Activated CD4-positive, alpha-beta memory T cell treated with anti-CD3 and anti-CD28 coated beads, Interleukin-2, amount 10 ng/mL, durations not matched to agents 7 days and 5 days (primary cell): ENCODE measurements around the gene XYLT1. TPM values are rescaled to one million over a fixed set of nuclear protein-coding genes. Genes with fewer than 3 reads are reported as not detected.

Experiments
- CTCF ChIA-PET: fragments of 350-600 bp; sonication (Branson Sonifier 250); formaldehyde crosslinking; loops from one replicate; lab custom pipeline; 2021; ENCODE audit warnings: antibody characterized with exemption, inconsistent platforms; lab: Charles Lee
- POLR2A ChIA-PET: fragments of 350-600 bp; sonication (Branson Sonifier 250); formaldehyde crosslinking; loops from one replicate; lab custom pipeline; 2021; ENCODE audit warnings: antibody characterized with exemption; lab: Charles Lee
- DNase-seq: peaks from one replicate; pipeline ENCODE4 v3.0.0-alpha.2; 2020
- H3K27ac Mint-ChIP-seq: one replicate; pipeline ENCODE4 v1.8.0; 2021; ENCODE audit warnings: mild to moderate bottlenecking, mixed read lengths
- H3K27me3 Mint-ChIP-seq: one replicate; pipeline ENCODE4 v1.8.0; 2021; ENCODE audit warnings: mixed read lengths
- H3K36me3 Mint-ChIP-seq: one replicate; pipeline ENCODE4 v1.8.0; 2021; ENCODE audit warnings: low read depth, mixed read lengths
- H3K4me1 Mint-ChIP-seq: one replicate; pipeline ENCODE4 v1.8.0; 2021; ENCODE audit warnings: mixed read lengths
- H3K4me3 Mint-ChIP-seq: one replicate; pipeline ENCODE4 v1.8.0; 2021; ENCODE audit warnings: mild to moderate bottlenecking, mixed read lengths
- H3K9me3 Mint-ChIP-seq: one replicate; pipeline ENCODE4 v1.8.0; 2021; ENCODE audit warnings: mixed read lengths
- total RNA-seq, 2 experiments: library from RNA; stranded (reverse); gene quantifications; one replicate each; pipeline ENCODE4 v1.2.3, GENCODE V29; 2021

Gene XYLT1
- total RNA-seq, 2 experiments from 2014 or later: 30.2 to 34.9 TPM

GRCh38 chr16:17159617-17160016, 311.1 kb downstream of the XYLT1 start:
- Mint-ChIP-seq H3K9me3 (no peaks in the 10 kb centered on the region), H3K36me3 (peaks cover 9% of the 10 kb centered on the region), H3K27me3 (no peaks in the 10 kb centered on the region), H3K4me1 (peaks cover 1% of the 10 kb centered on the region), H3K27ac (no peak overlapping the region), H3K4me3 (no peak overlapping the region)
- POLR2A ChIA-PET: no interaction called here
- CTCF ChIA-PET: no interaction called here
- DNase-seq: no peak

GRCh38 chr16:17155936-17156335, 314.8 kb downstream of the XYLT1 start:
- Mint-ChIP-seq H3K36me3 (peaks cover 6% of the 10 kb centered on the region), H3K4me1 (no peaks in the 10 kb centered on the region), H3K9me3 (no peaks in the 10 kb centered on the region), H3K27me3 (no peaks in the 10 kb centered on the region), H3K4me3 (no peak overlapping the region), H3K27ac (no peak overlapping the region)
- POLR2A ChIA-PET: no interaction called here
- no peak for DNase-seq
- CTCF ChIA-PET: no interaction called here

GRCh38 chr16:17155485-17155884, 315.3 kb downstream of the XYLT1 start:
- no peak for DNase-seq
- peaks cover 6% of the 10 kb centered on the region for H3K36me3 Mint-ChIP-seq
- H3K9me3 Mint-ChIP-seq: no peaks in the 10 kb centered on the region
- no peak overlapping the region for H3K27ac Mint-ChIP-seq
- ChIA-PET POLR2A (no interaction called here), CTCF (no interaction called here)
- H3K27me3 Mint-ChIP-seq: no peaks in the 10 kb centered on the region
- H3K4me3 Mint-ChIP-seq: no peak overlapping the region
- H3K4me1 Mint-ChIP-seq: no peaks in the 10 kb centered on the region

GRCh38 chr16:17154981-17155380, 315.8 kb downstream of the XYLT1 start:
- no peaks in the 10 kb centered on the region for H3K9me3 Mint-ChIP-seq
- no peaks in the 10 kb centered on the region for H3K4me1 Mint-ChIP-seq
- DNase-seq: no peak
- peaks cover 6% of the 10 kb centered on the region for H3K36me3 Mint-ChIP-seq
- ChIA-PET POLR2A (no interaction called here), CTCF (no interaction called here)
- H3K27ac Mint-ChIP-seq: no peak overlapping the region
- no peaks in the 10 kb centered on the region for H3K27me3 Mint-ChIP-seq
- H3K4me3 Mint-ChIP-seq: no peak overlapping the region

- ChIA-PET CTCF (no interaction called here), POLR2A (no interaction called here)
- no peaks in the 10 kb centered on the region for H3K36me3 Mint-ChIP-seq
- no peaks in the 10 kb centered on the region for H3K4me1 Mint-ChIP-seq
- no peaks in the 10 kb centered on the region for H3K9me3 Mint-ChIP-seq
- DNase-seq: no peak
- no peak overlapping the region for H3K4me3 Mint-ChIP-seq
- no peak overlapping the region for H3K27ac Mint-ChIP-seq
- H3K27me3 Mint-ChIP-seq: no peaks in the 10 kb centered on the region
Observed at GRCh38 chr16:17152311-17152710, 318.4 kb downstream of the XYLT1 start.

- no peaks in the 10 kb centered on the region for H3K27me3 Mint-ChIP-seq
- no peaks in the 10 kb centered on the region for H3K9me3 Mint-ChIP-seq
- H3K4me1 Mint-ChIP-seq: no peaks in the 10 kb centered on the region
- no peaks in the 10 kb centered on the region for H3K36me3 Mint-ChIP-seq
- no peak overlapping the region for H3K27ac Mint-ChIP-seq
- H3K4me3 Mint-ChIP-seq: no peak overlapping the region
- CTCF ChIA-PET: interaction anchor here (1.7 kb wide), 1 partner anchor 43 kb away, joined by 3 read pairs; no protein-coding TSS in a partner anchor
- POLR2A ChIA-PET: no interaction called here
- DNase-seq: no peak
Observed at GRCh38 chr16:17151335-17151734, 319.4 kb downstream of the XYLT1 start.

GRCh38 chr16:17149904-17150483, 320.8 kb downstream of the XYLT1 start:
- H3K4me3 Mint-ChIP-seq: no peak overlapping the region
- no peaks in the 10 kb centered on the region for H3K4me1 Mint-ChIP-seq
- ChIA-PET CTCF (interaction anchor here (1.7 kb wide), 1 partner anchor 44 kb away, joined by 3 read pairs; no protein-coding TSS in a partner anchor), POLR2A (no interaction called here)
- no peaks in the 10 kb centered on the region for H3K27me3 Mint-ChIP-seq
- H3K36me3 Mint-ChIP-seq: no peaks in the 10 kb centered on the region
- H3K9me3 Mint-ChIP-seq: no peaks in the 10 kb centered on the region
- no peak for DNase-seq
- H3K27ac Mint-ChIP-seq: no peak overlapping the region

GRCh38 chr16:17147942-17148341, 322.8 kb downstream of the XYLT1 start:
- ChIA-PET POLR2A (no interaction called here), CTCF (no interaction called here)
- Mint-ChIP-seq H3K36me3 (no peaks in the 10 kb centered on the region), H3K4me1 (no peaks in the 10 kb centered on the region), H3K9me3 (no peaks in the 10 kb centered on the region), H3K27ac (no peak overlapping the region), H3K4me3 (no peak overlapping the region), H3K27me3 (no peaks in the 10 kb centered on the region)
- no peak for DNase-seq

GRCh38 chr16:17145029-17145428, 325.7 kb downstream of the XYLT1 start:
- ChIA-PET POLR2A (no interaction called here), CTCF (no interaction called here)
- H3K27ac Mint-ChIP-seq: no peak overlapping the region
- no peak overlapping the region for H3K4me3 Mint-ChIP-seq
- DNase-seq: no peak
- H3K4me1 Mint-ChIP-seq: no peaks in the 10 kb centered on the region
- H3K27me3 Mint-ChIP-seq: no peaks in the 10 kb centered on the region
- H3K36me3 Mint-ChIP-seq: peaks cover 4% of the 10 kb centered on the region
- no peaks in the 10 kb centered on the region for H3K9me3 Mint-ChIP-seq

- no peak overlapping the region for H3K27ac Mint-ChIP-seq
- ChIA-PET POLR2A (no interaction called here), CTCF (no interaction called here)
- H3K36me3 Mint-ChIP-seq: peaks cover 8% of the 10 kb centered on the region
- H3K27me3 Mint-ChIP-seq: no peaks in the 10 kb centered on the region
- H3K4me3 Mint-ChIP-seq: no peak overlapping the region
- H3K9me3 Mint-ChIP-seq: no peaks in the 10 kb centered on the region
- H3K4me1 Mint-ChIP-seq: no peaks in the 10 kb centered on the region
- no peak for DNase-seq
Observed at GRCh38 chr16:17144431-17144830, 326.3 kb downstream of the XYLT1 start.

- ChIA-PET POLR2A (no interaction called here), CTCF (no interaction called here)
- no peak overlapping the region for H3K27ac Mint-ChIP-seq
- H3K36me3 Mint-ChIP-seq: peaks cover 14% of the 10 kb centered on the region
- no peaks in the 10 kb centered on the region for H3K9me3 Mint-ChIP-seq
- no peaks in the 10 kb centered on the region for H3K4me1 Mint-ChIP-seq
- no peaks in the 10 kb centered on the region for H3K27me3 Mint-ChIP-seq
- DNase-seq: no peak
- H3K4me3 Mint-ChIP-seq: no peak overlapping the region
Observed at GRCh38 chr16:17143546-17144419, 327.0 kb downstream of the XYLT1 start.

GRCh38 chr16:17138801-17139200, 332.0 kb downstream of the XYLT1 start:
- Mint-ChIP-seq H3K36me3 (peaks cover 38% of the 10 kb centered on the region), H3K27me3 (no peaks in the 10 kb centered on the region), H3K4me1 (peaks cover 7% of the 10 kb centered on the region), H3K9me3 (no peaks in the 10 kb centered on the region), H3K27ac (no peak overlapping the region), H3K4me3 (no peak overlapping the region)
- no peak for DNase-seq
- ChIA-PET CTCF (no interaction called here), POLR2A (no interaction called here)

- H3K9me3 Mint-ChIP-seq: no peaks in the 10 kb centered on the region
- no peak overlapping the region for H3K27ac Mint-ChIP-seq
- DNase-seq: no peak
- CTCF ChIA-PET: no interaction called here
- peaks cover 55% of the 10 kb centered on the region for H3K36me3 Mint-ChIP-seq
- H3K27me3 Mint-ChIP-seq: no peaks in the 10 kb centered on the region
- POLR2A ChIA-PET: no interaction called here
- H3K4me3 Mint-ChIP-seq: no peak overlapping the region
- peaks cover 14% of the 10 kb centered on the region for H3K4me1 Mint-ChIP-seq
Observed at GRCh38 chr16:17135439-17135838, 335.3 kb downstream of the XYLT1 start.

GRCh38 chr16:17134586-17134985, 336.2 kb downstream of the XYLT1 start:
- H3K4me1 Mint-ChIP-seq: peaks cover 14% of the 10 kb centered on the region
- CTCF ChIA-PET: no interaction called here
- peaks cover 52% of the 10 kb centered on the region for H3K36me3 Mint-ChIP-seq
- no peak overlapping the region for H3K27ac Mint-ChIP-seq
- H3K9me3 Mint-ChIP-seq: no peaks in the 10 kb centered on the region
- no peak for DNase-seq
- POLR2A ChIA-PET: no interaction called here
- no peak overlapping the region for H3K4me3 Mint-ChIP-seq
- no peaks in the 10 kb centered on the region for H3K27me3 Mint-ChIP-seq
